Stimulated activated CD8-positive, alpha-beta memory T cell treated with anti-CD3 and anti-CD28 coated beads, Interleukin-4, amount 100 ng/mL, for 1 hour (primary cell): ENCODE measurements around the gene NEBL.

Source experiments
- DNase-seq, 2 donors: peaks; one replicate each; pipeline ENCODE4 v3.0.0-alpha.2; 2020; ENCODE audit warnings: low read depth in 2 of 2, low spot score in 1 of 2

NEBL gene

GRCh38 chr10:20778008-20778757 is 118.9 kb downstream of the NEBL start:
- DNase-seq: no peak

GRCh38 chr10:20776384-20777118 is 120.6 kb downstream of the NEBL start:
- no peak for DNase-seq

- DNase-seq: no peak
Observed at GRCh38 chr10:20771051-20771450, 126.1 kb downstream of the NEBL start.

- DNase-seq: no peak
Observed at GRCh38 chr10:20769481-20769880, 127.6 kb downstream of the NEBL start.

- no peak for DNase-seq
Observed at GRCh38 chr10:20768843-20769242, 128.3 kb downstream of the NEBL start.

GRCh38 chr10:20767028-20767427 is 130.1 kb downstream of the NEBL start:
- no peak for DNase-seq

- DNase-seq: no peak
Observed at GRCh38 chr10:20765066-20765465, 132.0 kb downstream of the NEBL start.

GRCh38 chr10:20760460-20760859 is 136.7 kb downstream of the NEBL start:
- no peak for DNase-seq

- no peak for DNase-seq
Observed at GRCh38 chr10:20748551-20748950, 148.6 kb downstream of the NEBL start.

- DNase-seq: no peak
Observed at GRCh38 chr10:20747782-20748181, 149.3 kb downstream of the NEBL start.

GRCh38 chr10:20746856-20747255 is 150.3 kb downstream of the NEBL start:
- no peak for DNase-seq

GRCh38 chr10:20745556-20746375 is 151.3 kb downstream of the NEBL start:
- DNase-seq: no peak

GRCh38 chr10:20744821-20745220 is 152.3 kb downstream of the NEBL start:
- no peak for DNase-seq

GRCh38 chr10:20743942-20744341 is 153.2 kb downstream of the NEBL start:
- no peak for DNase-seq

- DNase-seq: no peak
Observed at GRCh38 chr10:20742737-20743541, 154.2 kb downstream of the NEBL start.

GRCh38 chr10:20740120-20740519 is 157.0 kb downstream of the NEBL start:
- DNase-seq: no peak

- no peak for DNase-seq
Observed at GRCh38 chr10:20737107-20737506, 160.0 kb downstream of the NEBL start.
